Measurements from ENCODE around the gene IRF7. TPM values are rescaled to one million over a fixed set of nuclear protein-coding genes. Genes with fewer than 3 reads are reported as not detected.

The IRF7 gene
- total and polyA plus RNA-seq, 2 experiments from 2014 or later: 12.3 to 17.3 TPM

- H3K36me3 ChIP-seq (ENCODE audit: insufficient read depth): peaks cover 9% of the 10 kb centered on the region
- no peaks in the 10 kb centered on the region for H3K27me3 ChIP-seq (ENCODE audit: insufficient read depth)
- H2AFZ ChIP-seq: no peak overlapping the region
- no peaks in the 10 kb centered on the region for H3K4me1 ChIP-seq (ENCODE audit: insufficient read depth)
- H3K4me3 ChIP-seq: no peak overlapping the region
- no peaks in the 10 kb centered on the region for H3K9me2 ChIP-seq (ENCODE audit: insufficient read depth)
- H3K79me2 ChIP-seq (replicated peaks; ENCODE audit: insufficient read depth): peaks cover 3% of the 10 kb centered on the region; the same call in 1 of the 2 replicates
- Mint-ChIP-seq H3K9me3 (no peaks in the 10 kb centered on the region), H3K4me3 (no peak overlapping the region), H3K36me3 (ENCODE audit: low read depth) (peaks cover 19% of the 10 kb centered on the region), H3K4me1 (0 out of 3 replicates have a peak, but pooled peaks cover 3% of the 10 kb centered on the region), H3K27me3 (ENCODE audit: insufficient read depth, low read depth, poor library complexity) (peaks cover 4% of the 10 kb centered on the region), H3K27ac (no peak overlapping the region)
- no peak for ATAC-seq
- no peak overlapping the region; the same call in 1 of the 2 replicates for H3K27ac ChIP-seq (ENCODE audit: low read depth)
- peaks cover 18% of the 10 kb centered on the region; the same call in 1 of the 2 replicates for H3F3A ChIP-seq (replicated peaks; ENCODE audit: low read depth)
- peaks cover 13% of the 10 kb centered on the region; the same call in 1 of the 2 replicates for H4K20me1 ChIP-seq (replicated peaks; ENCODE audit: insufficient read depth)
- H3K4me2 ChIP-seq: no peak overlapping the region
- no peak for DNase-seq (ENCODE audit: low spot score)
- no peak for TF ChIP-seq NANOG (IDR thresholded peaks at IDR 0.05; ENCODE audit: borderline replicate concordance)
- TF ChIP-seq ETS1 (IDR thresholded peaks at IDR 0.05): no peak
- TF ChIP-seq EZH2phosphoT487 (IDR thresholded peaks at IDR 0.05; ENCODE audit: unreplicated experiment): no peak
- TF ChIP-seq ZNF331 (CRISPR knock-in tag; IDR thresholded peaks at IDR 0.05; ENCODE audit: low read depth): no peak
- no peak for TF ChIP-seq EZH2 (IDR thresholded peaks at IDR 0.05; ENCODE audit: low read depth, unreplicated experiment)
- no peak for TF ChIP-seq STAT1 (IDR thresholded peaks at IDR 0.05; ENCODE audit: unreplicated experiment)
- TF ChIP-seq POLR2AphosphoS5 (IDR thresholded peaks at IDR 0.05; ENCODE audit: low read depth): no peak
- TF ChIP-seq ZNF462 (CRISPR knock-in tag; IDR thresholded peaks at IDR 0.05): no peak
- no peak for TF ChIP-seq ZNF114 (CRISPR knock-in tag; IDR thresholded peaks at IDR 0.05)
- TF ChIP-seq JUNB (IDR thresholded peaks at IDR 0.05; ENCODE audit: unreplicated experiment): no peak
- TF ChIP-seq CTCF (conservative IDR thresholded peaks at IDR 0.05; ENCODE audit: low read depth in 2 of 2): no peak
- no peak for TF ChIP-seq REST (IDR thresholded peaks at IDR 0.05; ENCODE audit: unreplicated experiment)
- TF ChIP-seq CREB1 (CRISPR knock-in tag; IDR thresholded peaks at IDR 0.05; ENCODE audit: low read depth): no peak
Measured at GRCh38 chr11:660281-660680, 44.5 kb upstream of the IRF7 start.
